SK-N-SH (cell line): Measurements from ENCODE around the gene VAMP5.

Experiments used
- CHD2 ChIP-seq: fragments of 150-350 bp; IDR thresholded peaks from 2 replicates; pipeline ENCODE4 v1.6.1; 2018; ENCODE audit warnings: low read length; ENCODE audit not compliant: partially characterized antibody
- EZH2phosphoT487 ChIP-seq: fragments of 200-600 bp; sonication (generic); IDR thresholded peaks from 2 replicates; pipeline ENCODE4 v1.6.1; 2017; ENCODE audit warnings: low read depth, mixed run types, mild to moderate bottlenecking, antibody characterized with exemption, moderate library complexity, borderline replicate concordance
- TF ChIP-seq, protein P1 (sequence below): fragments of 200-600 bp; sonication (generic); IDR thresholded peaks from 2 replicates; pipeline ENCODE4 v1.6.1; 2017; ENCODE audit warnings: antibody characterized with exemption, mild to moderate bottlenecking, moderate library complexity

DNA sequence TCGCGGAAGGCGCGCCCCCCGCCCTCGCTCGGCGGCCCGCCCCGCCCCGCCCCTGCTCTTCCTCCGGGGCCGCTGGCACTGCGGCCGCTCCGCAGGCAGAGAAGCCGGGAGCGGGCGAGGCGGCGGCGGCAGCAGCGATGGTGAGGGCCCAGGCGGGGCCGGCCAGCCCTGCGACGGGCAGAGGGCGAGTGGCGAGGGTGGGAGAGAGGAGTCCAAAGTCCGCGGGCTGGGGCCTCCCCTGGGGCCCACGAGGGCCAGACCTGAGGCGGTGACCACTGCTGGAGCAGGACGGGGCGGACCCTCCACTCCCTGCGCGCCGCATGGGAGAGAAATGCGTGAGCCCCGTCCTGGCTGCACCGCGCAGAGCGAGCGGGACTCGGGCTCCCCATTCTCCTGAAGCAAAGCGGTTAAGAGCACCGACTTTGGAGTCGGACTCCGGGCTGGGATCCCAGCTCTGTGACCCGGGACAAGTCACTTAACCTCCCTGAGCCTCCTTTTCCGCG lies at the start of gene VAMP5:
- TF ChIP-seq, protein P1, sequence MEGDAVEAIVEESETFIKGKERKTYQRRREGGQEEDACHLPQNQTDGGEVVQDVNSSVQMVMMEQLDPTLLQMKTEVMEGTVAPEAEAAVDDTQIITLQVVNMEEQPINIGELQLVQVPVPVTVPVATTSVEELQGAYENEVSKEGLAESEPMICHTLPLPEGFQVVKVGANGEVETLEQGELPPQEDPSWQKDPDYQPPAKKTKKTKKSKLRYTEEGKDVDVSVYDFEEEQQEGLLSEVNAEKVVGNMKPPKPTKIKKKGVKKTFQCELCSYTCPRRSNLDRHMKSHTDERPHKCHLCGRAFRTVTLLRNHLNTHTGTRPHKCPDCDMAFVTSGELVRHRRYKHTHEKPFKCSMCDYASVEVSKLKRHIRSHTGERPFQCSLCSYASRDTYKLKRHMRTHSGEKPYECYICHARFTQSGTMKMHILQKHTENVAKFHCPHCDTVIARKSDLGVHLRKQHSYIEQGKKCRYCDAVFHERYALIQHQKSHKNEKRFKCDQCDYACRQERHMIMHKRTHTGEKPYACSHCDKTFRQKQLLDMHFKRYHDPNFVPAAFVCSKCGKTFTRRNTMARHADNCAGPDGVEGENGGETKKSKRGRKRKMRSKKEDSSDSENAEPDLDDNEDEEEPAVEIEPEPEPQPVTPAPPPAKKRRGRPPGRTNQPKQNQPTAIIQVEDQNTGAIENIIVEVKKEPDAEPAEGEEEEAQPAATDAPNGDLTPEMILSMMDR = no peak
- no peak for TF ChIP-seq CHD2
- TF ChIP-seq EZH2phosphoT487 = no peak
